B cell (primary cell): ENCODE results near the gene HIRA. TPM values are rescaled to one million over a fixed set of nuclear protein-coding genes. Genes with fewer than 3 reads are reported as not detected.
A peak's percentile ranks its signal among the peaks of the same experiment; 100 is the strongest.

Experiments
- ATAC-seq: fragments of 200-7000 bp; cut with Tn5 transposase; one replicate; pipeline ENCODE4 v1.10.0; 2021; ENCODE audit warnings: low read depth, mild to moderate bottlenecking, moderate number of reproducible peaks, moderate library complexity
- CTCF ChIA-PET: fragments of 350-600 bp; sonication (Branson Sonifier 250); formaldehyde crosslinking; loops from one replicate; lab custom pipeline; 2021; ENCODE audit warnings: antibody characterized with exemption, inconsistent platforms; lab: Charles Lee
- POLR2A ChIA-PET: fragments of 350-600 bp; sonication (Branson Sonifier 250); formaldehyde crosslinking; loops from one replicate; lab custom pipeline; 2021; ENCODE audit warnings: antibody characterized with exemption; lab: Charles Lee
- DNase-seq: peaks from one replicate; pipeline ENCODE4 v3.0.0; 2013
- H2AFZ ChIP-seq: 2 replicates; pipeline ENCODE4 v1.6.1; 2012; ENCODE audit warnings: mild to moderate bottlenecking, low read depth, low read length; ENCODE audit not compliant: insufficient read depth, poor library complexity, severe bottlenecking
- H3K27ac ChIP-seq, 2 donors: 1 replicate in 1 of 2; 2 replicates in 1 of 2; pipeline ENCODE4 v1.5.1; 2012 to 2013; ENCODE audit warnings: low read length in 2 of 2, mild to moderate bottlenecking in 2 of 2, moderate library complexity in 1 of 2
- H3K27me3 ChIP-seq, 4 experiments: fragments of 200-600 bp in 1 of 4; sonication (generic) in 1 of 4; replicated peaks in 1 of 4; 1 replicate in 2 of 4; 2 replicates in 2 of 4; pipeline versions ENCODE4 v1.6.1 to v1.7.0; 2013 to 2016; ENCODE audit warnings: low read length in 3 of 4, mild to moderate bottlenecking in 2 of 4, mixed read lengths in 1 of 4, moderate library complexity in 1 of 4; ENCODE audit not compliant: insufficient read depth in 4 of 4, control insufficient read depth in 3 of 4; ENCODE audit errors: control extremely low read depth in 1 of 4
- H3K36me3 ChIP-seq, 2 experiments: replicated peaks in 1 of 2; 1 replicate in 1 of 2; 2 replicates in 1 of 2; pipeline versions ENCODE4 v1.6.1 to v1.7.1; 2013; ENCODE audit warnings: low read length in 1 of 2; ENCODE audit not compliant: insufficient read depth in 2 of 2, control insufficient read depth in 1 of 2; ENCODE audit errors: control extremely low read depth in 1 of 2, extremely low read depth in 1 of 2
- H3K4me1 ChIP-seq, 2 donors: fragments of 200-600 bp in 1 of 2; sonication (generic) in 1 of 2; 1 replicate in 1 of 2; 2 replicates in 1 of 2; pipeline versions ENCODE4 v1.5.1 to v1.6.1; 2013 to 2017; ENCODE audit warnings: low read length in 2 of 2; ENCODE audit not compliant: control insufficient read depth in 2 of 2, insufficient read depth in 2 of 2
- H3K4me2 ChIP-seq: replicated peaks from 2 replicates; pipeline ENCODE3; 2012; ENCODE audit warnings: mild to moderate bottlenecking, low read depth, low read length; ENCODE audit not compliant: poor library complexity, severe bottlenecking
- H3K4me3 ChIP-seq, 5 experiments: fragments of 200-600 bp in 1 of 5; sonication (generic) in 1 of 5; 1 replicate in 3 of 5; 2 replicates in 2 of 5; pipeline versions ENCODE4 v1.5.1 to v1.7.0; 2011 to 2016; ENCODE audit warnings: low read length in 4 of 5, mild to moderate bottlenecking in 4 of 5, low read depth in 2 of 5, control low read depth in 1 of 5, moderate library complexity in 1 of 5; ENCODE audit not compliant: insufficient read depth in 1 of 5; ENCODE audit errors: control extremely low read depth in 1 of 5, extremely low read depth in 1 of 5
- H3K79me2 ChIP-seq: fragments of 200-600 bp; sonication (generic); one replicate; pipeline ENCODE4 v1.6.0; 2016; ENCODE audit warnings: low read length; ENCODE audit not compliant: control insufficient read depth, insufficient read depth
- H3K9ac ChIP-seq: fragments of 200-600 bp; sonication (generic); 2 replicates; pipeline ENCODE4 v1.6.1; 2017; ENCODE audit warnings: mild to moderate bottlenecking, low read length, moderate library complexity
- H3K9me3 ChIP-seq, 3 donors: one replicate each; pipeline versions ENCODE4 v1.6.1 to v1.7.1; 2013; ENCODE audit warnings: low read length in 2 of 3; ENCODE audit not compliant: control insufficient read depth in 2 of 3, insufficient read depth in 1 of 3; ENCODE audit errors: control extremely low read depth in 1 of 3
- H4K20me1 ChIP-seq: 2 replicates; pipeline ENCODE4 v1.6.0; 2012; ENCODE audit warnings: mild to moderate bottlenecking, low read length; ENCODE audit not compliant: insufficient read depth, control insufficient read depth, poor library complexity, severe bottlenecking
- H3K27ac Mint-ChIP-seq: one replicate; pipeline ENCODE4 v1.8.0; 2021; ENCODE audit warnings: mixed read lengths
- H3K27me3 Mint-ChIP-seq: one replicate; pipeline ENCODE4 v1.8.0; 2021; ENCODE audit warnings: mixed read lengths
- H3K4me1 Mint-ChIP-seq: one replicate; pipeline ENCODE4 v1.8.0; 2021; ENCODE audit warnings: mixed read lengths
- H3K4me3 Mint-ChIP-seq: one replicate; pipeline ENCODE4 v1.8.0; 2021; ENCODE audit warnings: mixed read lengths
- H3K9me3 Mint-ChIP-seq: one replicate; pipeline ENCODE4 v1.8.0; 2022; ENCODE audit warnings: mixed read lengths; ENCODE audit not compliant: insufficient read depth
- EZH2 ChIP-seq: IDR thresholded peaks from 2 replicates; pipeline ENCODE4 v1.6.1; 2012; ENCODE audit warnings: borderline replicate concordance, low read depth, mild to moderate bottlenecking, moderate library complexity, low read length; ENCODE audit not compliant: insufficient read depth, poor library complexity, severe bottlenecking
- WGBS: methylation state at CpG from one replicate; pipeline ENCODE4 v1.1.5; 2013; ENCODE audit warnings: missing lambda C conversion rate; ENCODE audit not compliant: insufficient coverage; 5-methylcytosine and 5-hydroxymethylcytosine counted together
- intact Hi-C: fragments of 100-400 bp; cut with micrococcal nuclease; formaldehyde crosslinking; loops from one replicate; pipeline ENCODE4 v1.10.0; 2022
- polyA plus RNA-seq: library from polyadenylated mRNA; depleted of rRNA; stranded (reverse); fragments of >200 nt; gene quantifications from 2 replicates; pipeline ENCODE4 v1.2.3, GENCODE V29; 2012
- total RNA-seq, 2 donors: library from RNA; stranded (reverse); fragments of 120-200 nt in 1 of 2; gene quantifications; 1 replicate in 1 of 2; 2 replicates in 1 of 2; pipeline versions ENCODE4 v1.2.3 to v1.2.4, GENCODE V29; 2013 to 2022
- TF ChIP-seq, protein P1 (sequence below): fragments of 200-600 bp; IDR thresholded peaks from one replicate; pipeline ENCODE4 v1.8.0; 2022; ENCODE audit warnings: antibody characterized with exemption, mild to moderate bottlenecking

HIRA gene
- total and polyA plus RNA-seq, 2 donors (not counting 1 experiment from before 2014, with no cell fraction given): 28.3 to 34.5 TPM

GRCh38 chr22:19291218-19291579 lies 140.3 kb downstream of the HIRA start:
- Histone ChIP-seq H3K4me3 (peak overlapping the region; percentile 30 to 71 (median 58)), H3K27ac (peak overlapping the region in 1 of 2 donors; percentile 48), H4K20me1 (no peaks in the 10 kb centered on the region), H2AFZ (peak overlapping the region; percentile 92), H3K9ac (peak overlapping the region; percentile 72), H3K9me3 (no peaks in the 10 kb centered on the region), H3K36me3 (no peaks in the 10 kb centered on the region), H3K4me2 (peak overlapping the region; percentile 83), H3K79me2 (no peaks in the 10 kb centered on the region), H3K27me3 (peaks cover 0 to 13% (median 3%) of the 10 kb centered on the region in 4 experiments), H3K4me1 (peaks cover 15 to 17% of the 10 kb centered on the region in 2 donors)
- ChIA-PET POLR2A (interaction anchor here (1.5 to 1.9 kb wide), 4 partner anchors 70 to 188 kb away, joined by 3 to 10 read pairs (median 8); partner anchors contain the start of genes C22orf39, CDC45 and HIRA), CTCF (interaction anchor here (1.5 kb wide), 1 partner anchor 16 kb away, joined by 3 read pairs; no protein-coding TSS in a partner anchor)
- TF ChIP-seq, protein P1, sequence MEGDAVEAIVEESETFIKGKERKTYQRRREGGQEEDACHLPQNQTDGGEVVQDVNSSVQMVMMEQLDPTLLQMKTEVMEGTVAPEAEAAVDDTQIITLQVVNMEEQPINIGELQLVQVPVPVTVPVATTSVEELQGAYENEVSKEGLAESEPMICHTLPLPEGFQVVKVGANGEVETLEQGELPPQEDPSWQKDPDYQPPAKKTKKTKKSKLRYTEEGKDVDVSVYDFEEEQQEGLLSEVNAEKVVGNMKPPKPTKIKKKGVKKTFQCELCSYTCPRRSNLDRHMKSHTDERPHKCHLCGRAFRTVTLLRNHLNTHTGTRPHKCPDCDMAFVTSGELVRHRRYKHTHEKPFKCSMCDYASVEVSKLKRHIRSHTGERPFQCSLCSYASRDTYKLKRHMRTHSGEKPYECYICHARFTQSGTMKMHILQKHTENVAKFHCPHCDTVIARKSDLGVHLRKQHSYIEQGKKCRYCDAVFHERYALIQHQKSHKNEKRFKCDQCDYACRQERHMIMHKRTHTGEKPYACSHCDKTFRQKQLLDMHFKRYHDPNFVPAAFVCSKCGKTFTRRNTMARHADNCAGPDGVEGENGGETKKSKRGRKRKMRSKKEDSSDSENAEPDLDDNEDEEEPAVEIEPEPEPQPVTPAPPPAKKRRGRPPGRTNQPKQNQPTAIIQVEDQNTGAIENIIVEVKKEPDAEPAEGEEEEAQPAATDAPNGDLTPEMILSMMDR: no peak
- no peak for TF ChIP-seq EZH2
- Mint-ChIP-seq H3K4me1 (peaks cover 24% of the 10 kb centered on the region), H3K9me3 (no peaks in the 10 kb centered on the region), H3K27ac (peak overlapping the region; percentile 65), H3K27me3 (peaks cover 18% of the 10 kb centered on the region), H3K4me3 (peak overlapping the region; percentile 88)
- WGBS: under 1% methylated on average over 39 of the region's 41 CpGs
- DNase-seq (no peak), ATAC-seq (peak; percentile 36)
- intact Hi-C loops: loop anchor here (1.0 to 5.0 kb wide), 6 partner anchors 112 to 188 kb away; partner anchors contain the start of genes C22orf39, CDC45, DGCR2 and ESS2
